ENCODE measurements around the gene MED13L.
"Not testable (repeated sequence)": the region's sequence is repeated elsewhere in the genome, so short reads cannot be mapped to it uniquely, and the experiment has no call there.

MED13L gene

DNA sequence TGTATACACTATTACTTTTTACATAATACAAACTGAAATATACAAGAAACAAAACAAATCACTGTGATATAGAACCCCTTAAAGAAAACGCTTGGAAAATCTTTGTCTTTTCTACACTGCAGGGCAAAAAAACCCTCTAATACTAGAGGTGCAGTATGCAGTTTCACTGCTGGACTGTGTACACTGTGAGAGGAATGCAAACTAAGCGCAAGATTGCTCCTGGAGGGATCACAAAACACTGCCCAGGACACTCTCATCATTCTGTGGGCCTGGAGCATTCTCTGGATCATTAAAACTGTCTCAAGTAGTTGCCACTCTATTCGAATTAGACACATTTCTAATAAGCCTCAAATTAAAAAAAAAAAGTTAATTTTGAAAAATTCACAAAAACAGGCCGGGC is 217.6 kb downstream of the MED13L start:
- DNase-seq = no peak

DNA sequence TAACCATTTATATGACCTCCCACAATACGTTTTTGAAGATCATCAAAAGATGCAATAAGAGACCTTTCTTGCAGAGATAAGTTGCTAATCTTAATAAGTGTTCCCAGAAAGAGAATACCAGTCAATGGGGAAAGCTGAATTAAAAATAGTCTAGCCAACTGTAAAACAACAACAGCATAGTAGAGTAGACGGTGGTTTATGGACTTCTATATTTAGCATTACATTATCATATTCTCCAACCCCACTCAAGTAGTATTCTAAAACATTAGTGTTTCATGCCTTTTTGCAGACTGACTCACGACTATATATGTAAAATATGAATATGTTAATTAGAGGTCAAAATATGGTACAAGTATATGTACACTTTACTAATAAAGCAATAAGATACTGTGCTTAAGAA is 218.9 kb downstream of the MED13L start:
- no peak for DNase-seq

DNA sequence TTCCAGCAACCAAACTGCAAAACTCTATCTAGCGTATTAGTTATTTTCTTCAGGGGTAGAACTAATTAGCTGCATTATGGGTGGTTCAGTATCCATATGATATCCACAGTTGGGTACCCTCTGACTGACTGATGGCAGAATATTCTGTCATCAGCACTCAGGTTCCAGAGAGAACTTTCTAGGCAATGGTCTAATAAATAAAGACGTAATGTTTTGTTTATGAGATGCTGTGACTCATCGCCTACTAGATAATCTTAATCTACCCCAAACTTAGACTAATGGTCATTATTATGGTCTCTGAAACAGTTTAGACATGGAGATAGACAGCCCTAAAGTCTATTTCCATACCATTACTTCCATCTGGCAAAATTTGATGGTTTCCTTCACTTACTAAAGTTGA is 220.1 kb downstream of the MED13L start:
- DNase-seq = no peak

- DNase-seq = no peak
Measured at GRCh38 chr12:116055895-116056607, 221.4 kb downstream of the MED13L start.

DNA sequence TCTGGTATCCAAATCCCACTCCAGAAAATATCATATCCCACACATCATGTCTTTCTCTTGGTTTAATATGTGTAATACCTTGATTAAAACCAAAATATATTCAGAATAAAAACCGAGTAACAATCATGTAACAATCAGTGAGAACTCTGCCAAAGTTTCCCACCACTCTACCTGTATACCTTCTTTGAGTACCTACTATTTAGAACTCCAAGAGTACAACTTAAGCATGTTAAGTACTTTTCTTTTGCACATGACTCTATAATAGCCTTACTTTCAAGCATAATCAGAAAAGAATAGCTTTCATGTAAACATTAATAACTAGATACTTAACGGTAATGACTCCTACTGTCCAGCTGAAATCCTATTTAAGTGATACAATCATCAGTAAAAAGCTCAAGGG is 223.2 kb downstream of the MED13L start:
- no peak for DNase-seq

DNA sequence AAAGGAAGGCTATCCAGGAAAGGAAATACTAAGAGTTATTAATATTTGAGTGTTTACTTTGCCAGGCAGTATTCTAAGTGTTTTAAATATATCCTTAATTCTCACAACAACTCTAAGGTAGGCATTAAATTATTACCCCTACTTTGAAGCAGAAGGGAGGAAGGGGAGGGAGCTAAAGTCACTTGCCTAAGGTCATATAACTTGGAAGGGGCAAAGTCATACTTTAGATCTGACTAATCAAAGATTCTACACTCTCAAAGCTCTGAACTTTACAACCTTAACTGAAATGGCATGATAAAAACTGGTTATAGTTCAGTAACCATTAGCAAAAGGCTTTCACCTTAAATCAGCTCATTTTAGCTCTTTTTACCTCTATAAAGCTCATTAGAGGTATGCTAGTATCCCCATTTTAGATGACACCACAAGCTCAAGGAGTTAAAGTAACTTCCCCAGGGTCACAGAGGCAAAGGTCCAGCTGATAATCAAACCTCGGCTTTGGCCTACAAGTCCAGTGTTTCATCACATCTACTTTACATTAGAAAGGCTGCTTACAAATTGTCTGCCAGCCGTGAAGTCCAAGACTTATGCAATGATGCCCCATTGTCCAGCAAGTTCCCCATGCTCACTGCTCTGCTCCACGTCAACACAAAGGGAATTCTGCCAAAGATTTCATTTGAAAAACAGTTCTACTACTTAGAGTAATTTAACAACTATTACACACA is 223.9 kb downstream of the MED13L start:
- peak in 22 of 51 donors; percentile 5 to 67 (median 22) for DNase-seq

DNA sequence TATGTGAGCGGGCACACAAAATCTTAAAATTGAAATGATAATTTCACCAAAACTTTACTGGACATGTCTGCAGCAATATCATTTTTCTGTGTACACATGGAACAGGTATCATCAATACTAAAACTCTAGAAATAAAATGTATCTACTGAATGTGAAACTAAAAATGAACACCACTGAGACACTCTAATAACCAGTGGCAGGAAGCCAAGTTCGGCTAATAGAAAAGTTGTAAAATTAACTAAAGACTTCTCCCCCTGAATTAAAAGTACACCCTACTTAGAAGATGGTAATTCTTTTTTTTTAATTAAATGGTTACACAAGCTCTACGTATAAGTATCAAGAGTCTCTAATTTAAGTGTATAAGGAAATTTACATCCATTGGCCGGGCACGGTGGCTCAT is 227.2 kb downstream of the MED13L start:
- no peak for DNase-seq

- no peak for DNase-seq
Measured at GRCh38 chr12:116048879-116049278, 228.6 kb downstream of the MED13L start.

GRCh38 chr12:116046039-116046438 is 231.5 kb downstream of the MED13L start:
- DNase-seq = no peak

DNA sequence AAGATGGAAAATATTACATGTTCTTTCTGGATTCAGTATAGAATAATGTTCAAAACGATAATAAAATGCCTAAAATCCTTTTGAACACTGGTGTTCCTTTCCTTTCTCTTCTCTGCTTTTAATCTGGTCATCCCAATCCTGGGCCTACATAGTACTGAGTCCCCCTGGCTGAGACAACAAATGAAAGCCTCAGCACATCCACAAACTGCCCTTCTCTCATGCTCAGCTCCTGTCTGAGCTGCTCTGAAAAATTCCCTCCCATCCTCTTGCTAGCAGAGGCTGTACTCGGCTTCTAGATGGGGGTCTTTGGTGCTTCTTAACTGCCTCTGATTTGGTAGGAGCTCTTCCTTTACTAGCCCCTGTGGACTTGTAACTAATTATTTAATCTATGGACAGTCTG is 232.3 kb downstream of the MED13L start:
- DNase-seq = no peak

DNA sequence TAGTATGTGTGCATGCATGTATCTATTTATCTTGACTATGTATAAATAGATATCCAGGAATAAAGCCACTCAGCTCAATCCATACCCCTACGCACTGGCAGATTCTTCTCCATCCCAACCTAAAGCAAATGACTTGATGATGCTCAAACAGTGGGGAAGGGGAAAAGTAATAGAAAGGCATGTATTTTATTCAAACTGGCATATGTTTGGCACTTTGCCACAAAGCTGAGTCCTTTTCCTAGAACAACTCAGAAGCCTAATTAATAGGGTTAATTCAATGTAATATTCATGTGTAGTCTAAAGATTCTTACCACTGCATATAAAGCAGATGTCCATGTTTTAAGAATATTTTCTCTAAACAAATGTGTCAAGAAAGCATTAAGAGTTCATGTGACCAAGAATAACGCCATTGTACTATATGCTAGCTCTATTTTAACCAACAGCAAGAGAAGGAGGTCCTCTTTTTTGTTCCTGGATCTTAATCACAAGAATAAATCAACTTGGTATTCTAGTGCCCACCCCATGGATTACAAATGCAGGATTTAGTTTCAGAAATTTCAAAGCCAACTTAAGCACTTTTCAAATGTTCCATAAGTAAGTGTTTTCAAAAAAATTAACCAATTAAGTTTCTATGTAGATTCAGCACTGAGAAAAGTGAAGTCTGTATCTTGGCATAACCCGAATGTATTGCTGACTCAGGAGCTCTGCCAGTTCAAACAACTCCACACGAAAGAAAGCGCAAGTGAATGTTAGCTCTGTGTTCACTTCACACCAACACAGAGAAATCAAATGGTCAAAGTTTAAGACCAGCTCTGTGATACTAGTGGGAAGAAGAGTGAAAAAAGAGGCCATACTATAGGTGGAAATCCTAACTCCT is 233.6 kb downstream of the MED13L start:
- no peak for DNase-seq

GRCh38 chr12:116040402-116040801 is 237.1 kb downstream of the MED13L start:
- DNase-seq = no peak

DNA sequence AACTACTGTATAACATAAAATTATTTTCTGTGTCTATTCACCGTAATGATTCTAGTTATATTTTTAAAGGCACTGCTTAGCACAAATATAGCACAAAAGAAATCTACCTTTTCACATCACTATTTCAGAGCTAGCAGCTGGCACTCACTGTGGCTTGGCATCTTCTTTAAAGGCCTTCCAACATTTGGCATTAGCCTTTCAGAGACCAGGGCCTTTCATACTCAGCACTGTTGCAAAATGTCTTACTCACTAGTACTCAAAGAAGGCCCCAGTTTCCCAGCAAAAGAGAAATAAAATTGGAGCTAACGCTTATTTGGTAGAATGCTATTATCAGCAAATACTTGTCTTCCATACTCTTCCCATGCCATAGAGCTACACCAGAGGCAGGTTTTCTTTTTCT is 238.4 kb downstream of the MED13L start:
- DNase-seq = peak in 12 of 51 donors; percentile 2 to 51 (median 14)

DNA sequence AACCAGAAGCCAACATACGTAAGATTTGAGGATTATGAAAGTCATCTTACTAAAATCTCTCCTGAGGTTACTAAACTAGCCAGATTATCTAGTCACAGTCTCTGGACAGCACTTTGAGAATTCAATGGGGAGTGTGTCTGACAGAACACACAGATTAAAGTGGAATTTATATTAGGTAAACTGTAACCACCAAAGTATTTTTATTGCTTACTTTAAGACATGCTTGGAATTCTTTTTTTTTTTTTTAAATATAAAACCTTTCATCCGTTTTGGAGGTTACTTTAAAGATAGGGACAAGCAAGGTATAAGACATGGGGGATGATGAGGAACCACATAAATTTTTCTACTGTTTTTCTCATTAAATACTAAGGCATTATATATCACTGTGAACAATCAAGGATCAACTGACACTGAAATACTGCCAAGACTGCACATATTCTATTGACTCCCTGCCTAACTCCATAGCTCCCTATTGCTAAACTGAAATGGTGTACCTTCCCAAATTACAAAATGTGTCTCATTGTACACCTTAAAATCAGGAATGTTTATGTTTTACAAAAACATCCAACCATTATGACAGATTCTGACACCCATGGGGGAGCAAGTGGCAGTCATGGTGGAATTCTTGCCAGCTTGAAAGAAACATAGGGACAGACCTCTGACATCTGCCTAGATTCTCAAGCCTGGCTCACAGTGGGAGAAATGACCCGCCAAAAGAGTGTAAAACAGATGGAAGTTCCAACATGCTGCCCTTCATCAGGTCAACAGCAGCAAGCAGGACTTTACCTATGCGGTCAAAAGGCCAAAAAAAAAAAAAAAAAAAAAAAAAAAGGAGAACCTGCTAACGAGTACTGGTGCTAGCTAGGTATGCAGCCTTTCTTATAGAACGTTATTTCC is 239.3 kb downstream of the MED13L start:
- DNase-seq = no peak

DNA sequence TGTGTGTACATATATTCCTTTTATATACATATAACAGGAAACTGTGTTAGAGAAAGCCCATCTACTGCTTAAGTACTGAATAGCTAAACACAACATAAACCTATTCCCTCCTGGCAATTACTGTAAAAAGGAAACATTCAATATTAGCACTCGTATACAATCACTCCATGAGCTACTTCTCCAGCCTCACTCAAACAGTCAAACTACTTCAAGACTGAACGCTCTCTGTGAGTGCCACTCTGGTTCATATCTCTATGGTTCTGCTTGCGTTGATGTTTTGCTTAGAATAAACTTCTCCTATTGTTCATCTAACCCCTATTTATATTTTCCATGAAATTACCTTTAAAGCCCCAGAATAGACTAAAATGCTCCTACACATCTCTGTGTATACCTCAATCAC is 243.7 kb downstream of the MED13L start:
- no peak for DNase-seq

- not testable (repeated sequence) for DNase-seq
Measured at GRCh38 chr12:116031624-116032023, 245.9 kb downstream of the MED13L start.

GRCh38 chr12:116028619-116029018 is 248.9 kb downstream of the MED13L start:
- no peak for DNase-seq

- peak in 1 of 51 donors; percentile 9 for DNase-seq
Measured at GRCh38 chr12:116027551-116027821, 250.0 kb downstream of the MED13L start.

- peak in 2 of 51 donors; percentile 9 to 13 for DNase-seq
Measured at GRCh38 chr12:116026768-116027550, 250.5 kb downstream of the MED13L start.

- no peak for DNase-seq
Measured at GRCh38 chr12:116026346-116026745, 251.1 kb downstream of the MED13L start.

DNA sequence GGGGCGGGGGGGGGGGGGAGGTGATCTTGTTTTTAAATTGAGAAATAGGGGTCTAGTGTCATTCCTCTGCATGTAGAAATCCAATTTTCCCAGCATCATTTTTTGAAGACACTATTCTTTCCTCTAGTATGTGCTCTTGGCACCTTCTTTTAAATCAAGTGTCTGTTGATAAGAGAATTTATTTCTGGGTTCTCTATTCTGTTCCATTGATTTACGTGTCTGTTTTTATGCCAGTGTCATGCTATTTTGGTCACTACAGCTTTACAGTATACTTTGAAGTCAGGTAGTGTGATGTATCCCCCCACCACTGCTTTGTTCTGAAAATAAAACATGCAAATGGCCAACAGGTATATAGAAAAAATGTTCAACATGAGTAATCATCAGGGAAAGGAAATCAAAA is 252.7 kb downstream of the MED13L start:
- no peak for DNase-seq

Measured in hypothalamus (tissue), 51 donors.